IPS-NIHi7 (cell line): ENCODE measurements around the gene PXDN.
"Not testable (repeated sequence)": the region's sequence is repeated elsewhere in the genome, so short reads cannot be mapped to it uniquely, and the experiment has no call there.

Source experiments
- DNase-seq: peaks from one replicate; pipeline ENCODE4 v3.0.0; 2012; ENCODE audit warnings: mixed read lengths; ENCODE audit errors: extremely low spot score

The PXDN gene

GRCh38 chr2:1685078-1685956 is 59.0 kb downstream of the PXDN start:
- peak; percentile 6 for DNase-seq

GRCh38 chr2:1683297-1683696 is 61.0 kb downstream of the PXDN start:
- no peak for DNase-seq

- no peak for DNase-seq
These were observed 62.2 kb downstream of the PXDN start for GRCh38 chr2:1682181-1682440.

GRCh38 chr2:1681323-1682180 is 62.8 kb downstream of the PXDN start:
- DNase-seq = no peak

GRCh38 chr2:1681017-1681318 is 63.3 kb downstream of the PXDN start:
- no peak for DNase-seq

GRCh38 chr2:1680222-1681016 is 63.9 kb downstream of the PXDN start:
- DNase-seq = no peak

GRCh38 chr2:1679488-1680039 is 64.8 kb downstream of the PXDN start:
- not testable (repeated sequence) for DNase-seq

- DNase-seq = not testable (repeated sequence)
These were observed 65.2 kb downstream of the PXDN start for GRCh38 chr2:1679065-1679464.

GRCh38 chr2:1678609-1679008 is 65.7 kb downstream of the PXDN start:
- no peak for DNase-seq

GRCh38 chr2:1677821-1678165 is 66.5 kb downstream of the PXDN start:
- DNase-seq = no peak

GRCh38 chr2:1676913-1677820 is 67.1 kb downstream of the PXDN start:
- no peak for DNase-seq

- no peak for DNase-seq
These were observed 68.0 kb downstream of the PXDN start for GRCh38 chr2:1676091-1676912.

- DNase-seq = no peak
These were observed 68.7 kb downstream of the PXDN start for GRCh38 chr2:1675633-1676032.

- DNase-seq = no peak
These were observed 69.4 kb downstream of the PXDN start for GRCh38 chr2:1674766-1675397.

GRCh38 chr2:1674276-1674675 is 70.0 kb downstream of the PXDN start:
- no peak for DNase-seq

GRCh38 chr2:1673160-1673944 is 71.0 kb downstream of the PXDN start:
- DNase-seq = no peak

GRCh38 chr2:1672738-1673137 is 71.6 kb downstream of the PXDN start:
- no peak for DNase-seq

- DNase-seq = no peak
These were observed 72.4 kb downstream of the PXDN start for GRCh38 chr2:1671916-1672315.

- no peak for DNase-seq
These were observed 73.7 kb downstream of the PXDN start for GRCh38 chr2:1670636-1671035.
